PC-9 (cell line): ENCODE data around the gene VDR. TPM values are rescaled to one million over a fixed set of nuclear protein-coding genes. Genes with fewer than 3 reads are reported as not detected.

Source experiments
- BruUV-seq: library from RNA; stranded (reverse); fragments of 400-500 nt; replicated peaks from 2 replicates; lab custom pipeline; 2021; lab: Mats Ljungman, UMichigan
- CTCF ChIA-PET: fragments of 300-600 bp; sonication (Branson Sonifier 250); formaldehyde crosslinking; loops from one replicate; lab custom pipeline; 2022; ENCODE audit warnings: antibody characterized with exemption; lab: Charles Lee
- POLR2A ChIA-PET: fragments of 300-600 bp; sonication (Branson Sonifier 250); formaldehyde crosslinking; loops from one replicate; lab custom pipeline; 2022; ENCODE audit warnings: antibody characterized with exemption; ENCODE audit not compliant: unreplicated experiment; lab: Charles Lee
- DNase-seq, 2 experiments: peaks; one replicate each; pipeline versions ENCODE4 v3.0.0 to v3.0.0-alpha.2; 2015 to 2022; ENCODE audit warnings: mixed read lengths in 1 of 2
- H2AFZ ChIP-seq: fragments of 200-600 bp; sonication (generic); 2 replicates; pipeline ENCODE4 v1.8.1; 2017; ENCODE audit warnings: antibody characterized with exemption
- H3F3A ChIP-seq: fragments of 200-600 bp; sonication (generic); 2 replicates; pipeline ENCODE4 v1.8.1; 2017; ENCODE audit warnings: antibody characterized with exemption, mild to moderate bottlenecking, low read depth; ENCODE audit not compliant: insufficient read depth
- H3K27ac ChIP-seq: fragments of 200-600 bp; sonication (generic); 2 replicates; pipeline ENCODE4 v1.6.1; 2016; ENCODE audit warnings: mixed run types
- H3K27me3 ChIP-seq: fragments of 200-600 bp; sonication (generic); 2 replicates; pipeline ENCODE4 v1.6.1; 2016; ENCODE audit warnings: low read depth, mixed run types; ENCODE audit not compliant: insufficient read depth
- H3K36me3 ChIP-seq: fragments of 200-600 bp; sonication (generic); 2 replicates; pipeline ENCODE4 v1.6.1; 2016; ENCODE audit warnings: low read depth, mixed run types
- H3K4me1 ChIP-seq: fragments of 200-600 bp; sonication (generic); replicated peaks from 2 replicates; pipeline ENCODE4 v1.6.1; 2016; ENCODE audit warnings: mixed run types; ENCODE audit not compliant: insufficient read depth
- H3K4me2 ChIP-seq: fragments of 200-600 bp; sonication (generic); 2 replicates; pipeline ENCODE4 v1.6.1; 2017; ENCODE audit warnings: mixed run types
- H3K4me3 ChIP-seq: fragments of 200-600 bp; sonication (generic); 2 replicates; pipeline ENCODE4 v1.6.1; 2016; ENCODE audit warnings: mixed run types
- H3K79me2 ChIP-seq: fragments of 200-600 bp; sonication (generic); 2 replicates; pipeline ENCODE4 v1.6.1; 2017; ENCODE audit warnings: low read depth, mixed run types
- H3K9me2 ChIP-seq: fragments of 200-600 bp; sonication (generic); 2 replicates; pipeline ENCODE4 v1.8.1; 2017; ENCODE audit warnings: mild to moderate bottlenecking; ENCODE audit not compliant: insufficient read depth
- H3K9me3 ChIP-seq: fragments of 200-600 bp; sonication (generic); 2 replicates; pipeline ENCODE4 v1.8.1; 2016; ENCODE audit warnings: low read depth; ENCODE audit not compliant: insufficient read depth
- H4K20me1 ChIP-seq: fragments of 200-600 bp; sonication (generic); 2 replicates; pipeline ENCODE4 v1.8.1; 2017; ENCODE audit not compliant: insufficient read depth
- EZH2 ChIP-seq: fragments of 200-600 bp; sonication (generic); IDR thresholded peaks from 2 replicates; pipeline ENCODE4 v1.8.0; 2017; ENCODE audit warnings: antibody characterized with exemption, low read depth
- intact Hi-C: fragments of 100-400 bp; cut with micrococcal nuclease; formaldehyde crosslinking; loops from one replicate; pipeline ENCODE4 v1.10.0; 2022; ENCODE audit not compliant: unreplicated experiment
- total RNA-seq: library from RNA; stranded (reverse); gene quantifications from 2 replicates; pipeline ENCODE4 v1.2.3, GENCODE V29; 2021
- TF ChIP-seq, protein P1 (sequence below): fragments of 200-600 bp; sonication (generic); conservative IDR thresholded peaks from 2 replicates; pipeline ENCODE4 v1.6.1; 2017; ENCODE audit warnings: mixed run types, antibody characterized with exemption, mild to moderate bottlenecking, moderate library complexity

The VDR gene
- total RNA-seq, 1 experiment from 2014 or later = 12.3 TPM

GRCh38 chr12:47850153-47851084 is 54.4 kb downstream of the VDR start:
- POLR2A ChIA-PET = no interaction called here

DNA sequence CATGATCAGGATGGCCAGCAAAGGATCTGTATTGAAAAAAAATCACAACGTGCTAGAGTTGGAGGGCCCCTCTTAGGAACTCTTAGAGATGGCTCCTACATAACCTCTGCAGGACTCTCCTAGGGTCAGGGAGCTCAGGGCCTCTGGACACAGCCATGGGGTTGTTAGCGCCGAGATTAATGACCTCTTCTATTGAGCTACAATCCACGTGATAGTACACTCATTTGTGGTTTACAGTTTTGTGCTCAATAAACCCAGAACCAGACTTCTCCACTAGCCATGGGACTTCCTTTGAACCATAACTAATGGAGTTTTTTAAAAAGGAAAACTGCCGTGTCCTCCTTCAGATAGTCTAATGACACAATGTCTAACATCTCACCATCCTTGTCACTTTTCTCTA is 55.5 kb downstream of the VDR start:
- Histone ChIP-seq H3K4me2 (no peak overlapping the region), H3K27ac (no peak overlapping the region), H3K79me2 (no peaks in the 10 kb centered on the region), H4K20me1 (no peaks in the 10 kb centered on the region), H2AFZ (no peak overlapping the region), H3K27me3 (no peaks in the 10 kb centered on the region), H3K4me3 (no peak overlapping the region), H3K4me1 (no peaks in the 10 kb centered on the region), H3K36me3 (no peaks in the 10 kb centered on the region), H3K9me3 (no peaks in the 10 kb centered on the region), H3F3A (no peaks in the 10 kb centered on the region), H3K9me2 (no peaks in the 10 kb centered on the region)
- no peak for TF ChIP-seq EZH2
- TF ChIP-seq, protein P1, sequence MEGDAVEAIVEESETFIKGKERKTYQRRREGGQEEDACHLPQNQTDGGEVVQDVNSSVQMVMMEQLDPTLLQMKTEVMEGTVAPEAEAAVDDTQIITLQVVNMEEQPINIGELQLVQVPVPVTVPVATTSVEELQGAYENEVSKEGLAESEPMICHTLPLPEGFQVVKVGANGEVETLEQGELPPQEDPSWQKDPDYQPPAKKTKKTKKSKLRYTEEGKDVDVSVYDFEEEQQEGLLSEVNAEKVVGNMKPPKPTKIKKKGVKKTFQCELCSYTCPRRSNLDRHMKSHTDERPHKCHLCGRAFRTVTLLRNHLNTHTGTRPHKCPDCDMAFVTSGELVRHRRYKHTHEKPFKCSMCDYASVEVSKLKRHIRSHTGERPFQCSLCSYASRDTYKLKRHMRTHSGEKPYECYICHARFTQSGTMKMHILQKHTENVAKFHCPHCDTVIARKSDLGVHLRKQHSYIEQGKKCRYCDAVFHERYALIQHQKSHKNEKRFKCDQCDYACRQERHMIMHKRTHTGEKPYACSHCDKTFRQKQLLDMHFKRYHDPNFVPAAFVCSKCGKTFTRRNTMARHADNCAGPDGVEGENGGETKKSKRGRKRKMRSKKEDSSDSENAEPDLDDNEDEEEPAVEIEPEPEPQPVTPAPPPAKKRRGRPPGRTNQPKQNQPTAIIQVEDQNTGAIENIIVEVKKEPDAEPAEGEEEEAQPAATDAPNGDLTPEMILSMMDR = no peak
- intact Hi-C loops = no loop called here
- BruUV-seq = no TSS peak
- ChIA-PET CTCF (interaction anchor here (0.6 kb wide), 2 partner anchors 51 to 851 kb away, joined by 4 to 9 read pairs; no protein-coding TSS in a partner anchor), POLR2A (no interaction called here)
- DNase-seq = no peak

More at GRCh38 chr12:47850153-47851084, 54.4 kb downstream of the VDR start:
- intact Hi-C loops = loop anchor here (1.0 kb wide), 1 partner anchor 44 kb away; no protein-coding TSS in a partner anchor
- no peak for TF ChIP-seq EZH2
- TF ChIP-seq, protein P1 = no peak
- Histone ChIP-seq H3K9me2 (no peaks in the 10 kb centered on the region), H3K4me3 (no peak overlapping the region), H2AFZ (no peak overlapping the region), H3F3A (no peaks in the 10 kb centered on the region), H3K4me1 (no peaks in the 10 kb centered on the region), H3K36me3 (no peaks in the 10 kb centered on the region), H3K27ac (no peak overlapping the region), H4K20me1 (no peaks in the 10 kb centered on the region), H3K27me3 (no peaks in the 10 kb centered on the region), H3K4me2 (no peak overlapping the region), H3K9me3 (no peaks in the 10 kb centered on the region), H3K79me2 (no peaks in the 10 kb centered on the region)
- DNase-seq = no peak
- CTCF ChIA-PET = no interaction called here
- no TSS peak for BruUV-seq

DNA sequence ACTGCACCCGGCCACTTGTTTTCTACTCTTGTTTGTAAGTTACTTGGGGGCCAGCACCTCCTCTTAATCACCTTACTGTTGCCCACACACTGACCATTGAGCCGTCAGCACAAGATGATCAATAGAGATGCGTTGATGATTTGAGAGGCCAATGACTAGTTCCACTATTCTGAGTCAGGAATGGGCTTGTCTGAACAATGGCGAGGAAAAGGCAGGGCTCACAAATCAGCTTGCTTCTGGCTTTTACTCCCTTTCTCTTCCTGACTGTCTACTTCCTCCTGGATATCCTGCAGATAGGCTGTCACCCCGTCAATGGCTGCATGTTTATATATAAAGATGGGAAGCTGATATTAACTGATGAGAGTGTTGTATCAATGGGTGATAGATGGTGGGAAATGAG is 55.9 kb downstream of the VDR start:
- TF ChIP-seq EZH2 = no peak
- TF ChIP-seq, protein P1 = no peak
- no peaks in the 10 kb centered on the region for H3K4me1 ChIP-seq
- no peaks in the 10 kb centered on the region for H3K36me3 ChIP-seq
- H3K27me3 ChIP-seq = no peaks in the 10 kb centered on the region
- H4K20me1 ChIP-seq = no peaks in the 10 kb centered on the region
- H3K9me2 ChIP-seq = no peaks in the 10 kb centered on the region
- no peak overlapping the region for H3K4me2 ChIP-seq
- DNase-seq = no peak
- H3K79me2 ChIP-seq = no peaks in the 10 kb centered on the region
- H3K27ac ChIP-seq = no peak overlapping the region
- no peaks in the 10 kb centered on the region for H3K9me3 ChIP-seq
- ChIA-PET CTCF (interaction anchor here (0.6 kb wide), 2 partner anchors 51 to 851 kb away, joined by 4 to 9 read pairs; no protein-coding TSS in a partner anchor), POLR2A (no interaction called here)
- H2AFZ ChIP-seq = no peak overlapping the region
- H3F3A ChIP-seq = no peaks in the 10 kb centered on the region
- BruUV-seq = no TSS peak
- no peak overlapping the region for H3K4me3 ChIP-seq
- intact Hi-C loops = no loop called here
